Uterus (tissue), 4 donors: Measurements from ENCODE around the gene BCAR3. TPM values are rescaled to one million over a fixed set of nuclear protein-coding genes. Genes with fewer than 3 reads are reported as not detected.

ENCODE experiments used
- DNase-seq, 2 donors: peaks; one replicate each; pipeline ENCODE4 v3.0.0-alpha.2; 2019 to 2020
- H3K27ac ChIP-seq, 2 donors: fragments of 200-600 bp; sonication (generic); 1 replicate in 1 of 2; 2 replicates in 1 of 2; pipeline ENCODE4 v1.5.1; 2016 to 2018
- H3K27me3 ChIP-seq, 2 donors: fragments of 200-600 bp; sonication (generic); one replicate each; pipeline ENCODE4 v1.5.1; 2018 to 2019; ENCODE audit warnings: control low read depth in 1 of 2
- H3K36me3 ChIP-seq, 2 donors: fragments of 200-600 bp; sonication (generic); one replicate each; pipeline ENCODE4 v1.5.1; 2019; ENCODE audit warnings: control low read depth in 1 of 2
- H3K4me1 ChIP-seq, 2 donors: fragments of 200-600 bp; sonication (generic); one replicate each; pipeline ENCODE4 v1.5.1; 2018 to 2019; ENCODE audit warnings: control low read depth in 1 of 2
- H3K4me3 ChIP-seq, 2 donors: fragments of 200-600 bp; sonication (generic); 1 replicate in 1 of 2; 2 replicates in 1 of 2; pipeline ENCODE4 v1.5.1; 2018 to 2019; ENCODE audit warnings: mild to moderate bottlenecking in 1 of 2
- H3K9me3 ChIP-seq, 2 donors: fragments of 200-600 bp; sonication (generic); one replicate each; pipeline ENCODE4 v1.5.1; 2019; ENCODE audit warnings: control low read depth in 1 of 2
- POLR2A ChIP-seq, 2 donors: fragments of 450-650 bp; IDR thresholded peaks; one replicate each; pipeline ENCODE4 v1.6.1; 2016; ENCODE audit warnings: antibody characterized with exemption in 2 of 2, mild to moderate bottlenecking in 1 of 2, moderate library complexity in 1 of 2
- intact Hi-C: fragments of 100-400 bp; cut with DNase I; formaldehyde crosslinking; loops from one replicate; pipeline ENCODE4 v1.15.1; 2023; ENCODE audit warnings: low total_unique reads
- total RNA-seq, 4 donors: library from RNA; depleted of rRNA in 3 of 4; stranded (reverse); fragments of >200 nt in 3 of 4; gene quantifications; one replicate each; pipeline versions ENCODE4 v1.1.0 to v1.2.4, GENCODE V29; 2014 to 2023
- TF ChIP-seq, protein P1 (sequence below), 4 experiments: fragments of 200-600 bp in 2 of 4; fragments of 450-650 bp in 2 of 4; sonication (generic) in 2 of 4; IDR thresholded peaks; one replicate each; pipeline ENCODE4 v1.5.1; 2016 to 2019; ENCODE audit warnings: antibody characterized with exemption in 4 of 4, mild to moderate bottlenecking in 2 of 4, moderate library complexity in 1 of 4
- donor health status: DM: yes; HTN: yes; CAD: no.

BCAR3 gene
- total RNA-seq, 4 donors from 2014 or later: 8.5 to 56.8 (median 20.2) TPM

DNA sequence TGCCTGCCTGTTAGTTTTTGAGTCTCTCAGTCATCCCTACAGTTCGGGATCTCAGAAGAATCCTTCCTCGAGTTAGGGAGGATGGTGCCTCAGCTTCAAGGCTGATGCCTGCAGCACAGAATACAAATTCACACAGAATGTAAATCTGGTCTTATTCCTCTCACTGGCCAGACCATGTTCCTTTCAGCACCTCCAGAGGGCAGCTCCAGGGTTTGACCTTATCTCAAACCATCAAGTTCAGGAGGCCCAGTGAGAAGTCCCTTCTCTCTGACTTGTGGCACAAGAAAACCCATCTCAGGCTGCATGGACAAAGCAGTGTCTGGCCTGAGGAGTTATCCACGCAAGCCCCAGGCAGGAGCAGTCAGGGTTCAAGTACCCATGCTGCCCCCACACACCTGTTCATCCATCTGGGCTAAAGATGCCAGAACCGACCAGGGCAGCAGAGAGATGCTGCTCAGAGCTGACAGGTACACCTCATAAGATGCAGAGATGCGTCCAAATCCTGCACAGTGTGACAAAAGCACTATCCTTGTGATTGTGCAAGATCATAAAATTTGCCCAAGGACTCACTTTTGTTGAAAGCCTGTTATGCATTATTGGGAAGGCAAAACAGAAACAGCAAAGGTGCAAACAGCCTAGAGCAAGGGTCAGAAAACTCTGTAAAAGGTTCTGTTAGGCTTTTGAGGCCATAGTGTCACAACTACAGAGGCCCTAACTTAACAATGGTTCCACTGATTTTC, 49.8 kb downstream of the BCAR3 start:
- no peak for DNase-seq
- Histone ChIP-seq H3K4me3 (no peak overlapping the region), H3K36me3 (no peaks in the 10 kb centered on the region), H3K9me3 (no peaks in the 10 kb centered on the region), H3K4me1 (no peaks in the 10 kb centered on the region), H3K27ac (no peak overlapping the region), H3K27me3 (no peaks in the 10 kb centered on the region)
- intact Hi-C loops: loop anchor here (10.0 kb wide), 1 partner anchor 183 kb away; no protein-coding TSS in a partner anchor
- TF ChIP-seq, protein P1, sequence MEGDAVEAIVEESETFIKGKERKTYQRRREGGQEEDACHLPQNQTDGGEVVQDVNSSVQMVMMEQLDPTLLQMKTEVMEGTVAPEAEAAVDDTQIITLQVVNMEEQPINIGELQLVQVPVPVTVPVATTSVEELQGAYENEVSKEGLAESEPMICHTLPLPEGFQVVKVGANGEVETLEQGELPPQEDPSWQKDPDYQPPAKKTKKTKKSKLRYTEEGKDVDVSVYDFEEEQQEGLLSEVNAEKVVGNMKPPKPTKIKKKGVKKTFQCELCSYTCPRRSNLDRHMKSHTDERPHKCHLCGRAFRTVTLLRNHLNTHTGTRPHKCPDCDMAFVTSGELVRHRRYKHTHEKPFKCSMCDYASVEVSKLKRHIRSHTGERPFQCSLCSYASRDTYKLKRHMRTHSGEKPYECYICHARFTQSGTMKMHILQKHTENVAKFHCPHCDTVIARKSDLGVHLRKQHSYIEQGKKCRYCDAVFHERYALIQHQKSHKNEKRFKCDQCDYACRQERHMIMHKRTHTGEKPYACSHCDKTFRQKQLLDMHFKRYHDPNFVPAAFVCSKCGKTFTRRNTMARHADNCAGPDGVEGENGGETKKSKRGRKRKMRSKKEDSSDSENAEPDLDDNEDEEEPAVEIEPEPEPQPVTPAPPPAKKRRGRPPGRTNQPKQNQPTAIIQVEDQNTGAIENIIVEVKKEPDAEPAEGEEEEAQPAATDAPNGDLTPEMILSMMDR (IDR thresholded peaks at IDR 0.05): peak in 1 of 4 experiments; percentile 4
- no peak for TF ChIP-seq POLR2A (IDR thresholded peaks at IDR 0.05)

DNA sequence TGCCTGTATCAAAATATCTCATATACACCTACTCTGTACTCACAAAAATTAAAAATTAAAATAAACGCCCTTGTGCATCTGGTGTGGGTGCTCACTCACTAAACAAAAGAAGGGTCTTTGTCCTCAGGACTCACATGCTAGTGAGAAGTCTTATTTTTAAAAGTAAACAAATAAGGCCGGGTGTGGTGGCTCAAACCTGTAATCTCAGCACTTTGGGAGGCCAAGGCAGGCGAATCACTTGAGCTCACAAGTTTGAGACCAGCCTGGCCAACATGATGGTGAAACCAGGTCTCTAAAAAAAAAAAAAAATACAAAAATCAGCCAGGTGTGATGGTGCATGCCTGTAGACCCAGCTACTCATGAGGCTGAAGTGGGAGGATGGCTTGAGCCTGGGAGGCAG, 51.5 kb downstream of the BCAR3 start:
- no peak for DNase-seq
- Histone ChIP-seq H3K36me3 (no peaks in the 10 kb centered on the region), H3K9me3 (no peaks in the 10 kb centered on the region), H3K27me3 (no peaks in the 10 kb centered on the region), H3K4me3 (no peak overlapping the region), H3K27ac (no peak overlapping the region), H3K4me1 (no peaks in the 10 kb centered on the region)
- no peak for TF ChIP-seq POLR2A (IDR thresholded peaks at IDR 0.05)
- TF ChIP-seq, protein P1 (IDR thresholded peaks at IDR 0.05): no peak
- intact Hi-C loops: loop anchor here (10.0 kb wide), 1 partner anchor 185 kb away; no protein-coding TSS in a partner anchor

DNA sequence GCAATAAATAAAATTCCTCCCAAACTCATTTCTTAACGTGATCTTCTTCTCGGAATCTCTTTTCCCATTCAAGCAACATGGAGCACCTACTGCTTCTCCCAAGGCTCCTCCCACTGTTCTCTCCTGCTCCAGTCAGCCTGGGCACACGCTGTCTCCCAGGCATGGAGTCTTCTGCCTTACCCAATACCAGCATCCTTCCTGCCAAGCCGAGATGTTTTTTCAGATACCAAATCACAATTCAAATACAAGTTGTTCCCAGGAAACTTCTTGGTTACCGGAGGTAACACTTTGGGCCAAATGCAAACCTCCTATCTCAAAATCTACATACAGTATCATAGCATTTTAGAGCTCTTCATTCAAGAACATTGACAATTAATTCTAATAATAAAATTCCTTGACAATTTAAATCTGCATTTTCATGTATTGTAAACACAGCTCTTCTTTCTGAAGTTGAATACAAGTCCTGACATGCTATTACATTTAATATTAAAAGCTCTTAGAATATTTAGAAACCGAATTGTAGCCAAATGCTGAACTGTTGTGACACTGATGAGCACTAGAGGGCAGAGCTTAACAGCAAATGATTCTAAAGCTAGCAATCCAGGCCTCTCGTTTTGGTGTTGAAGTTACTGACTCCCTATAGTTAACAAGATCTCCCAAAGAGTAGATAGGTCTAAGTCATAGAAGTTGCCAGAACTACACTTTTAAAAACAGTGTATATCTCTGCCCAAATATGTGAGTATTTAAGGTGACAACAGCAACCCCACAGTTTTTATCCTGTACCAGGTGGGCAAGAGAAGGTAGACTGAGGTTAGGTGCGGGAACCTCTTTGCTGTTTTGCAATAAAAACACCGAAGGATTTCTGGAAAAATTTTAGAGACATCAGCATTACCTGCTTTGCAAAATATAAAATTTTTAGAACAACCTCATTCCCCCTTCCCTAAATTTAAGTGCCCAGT, 52.3 kb downstream of the BCAR3 start:
- DNase-seq: peak in 1 of 2 donors; percentile 57
- Histone ChIP-seq H3K36me3 (no peaks in the 10 kb centered on the region), H3K27ac (no peak overlapping the region), H3K4me3 (no peak overlapping the region), H3K9me3 (no peaks in the 10 kb centered on the region), H3K27me3 (no peaks in the 10 kb centered on the region), H3K4me1 (no peaks in the 10 kb centered on the region)
- intact Hi-C loops: loop anchor here (10.0 kb wide), 2 partner anchors 185 to 215 kb away; no protein-coding TSS in a partner anchor
- TF ChIP-seq, protein P1 (IDR thresholded peaks at IDR 0.05): peak; percentile 79 to 93 (median 86)
- TF ChIP-seq POLR2A (IDR thresholded peaks at IDR 0.05): no peak

DNA sequence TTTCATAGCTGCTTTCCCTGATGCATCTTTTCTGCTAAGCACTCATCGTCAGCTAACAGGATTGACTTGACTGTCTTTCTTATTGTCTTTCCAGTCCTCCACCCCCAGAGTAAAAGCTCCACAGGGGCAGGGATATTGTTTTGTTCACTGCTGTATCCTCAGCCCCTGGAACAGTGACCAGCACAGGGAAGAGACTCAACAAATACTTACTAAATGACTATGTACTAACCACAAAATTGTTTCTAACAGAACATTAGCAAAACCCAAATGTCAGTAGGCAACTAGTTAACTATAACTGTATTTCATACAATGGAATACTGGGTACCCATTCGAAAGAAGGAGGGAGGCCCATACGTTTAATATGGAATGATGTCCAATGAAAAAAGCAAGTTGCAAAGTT, 53.0 kb downstream of the BCAR3 start:
- no peaks in the 10 kb centered on the region for H3K4me1 ChIP-seq
- no peak for DNase-seq
- no peaks in the 10 kb centered on the region for H3K36me3 ChIP-seq
- no peaks in the 10 kb centered on the region for H3K27me3 ChIP-seq
- TF ChIP-seq POLR2A (IDR thresholded peaks at IDR 0.05): no peak
- TF ChIP-seq, protein P1 (IDR thresholded peaks at IDR 0.05): no peak
- intact Hi-C loops: loop anchor here (10.0 kb wide), 1 partner anchor 216 kb away; no protein-coding TSS in a partner anchor
- H3K27ac ChIP-seq: no peak overlapping the region
- H3K4me3 ChIP-seq: no peak overlapping the region
- H3K9me3 ChIP-seq: no peaks in the 10 kb centered on the region
